ENCODE results near the gene BATF.

The BATF gene

DNA sequence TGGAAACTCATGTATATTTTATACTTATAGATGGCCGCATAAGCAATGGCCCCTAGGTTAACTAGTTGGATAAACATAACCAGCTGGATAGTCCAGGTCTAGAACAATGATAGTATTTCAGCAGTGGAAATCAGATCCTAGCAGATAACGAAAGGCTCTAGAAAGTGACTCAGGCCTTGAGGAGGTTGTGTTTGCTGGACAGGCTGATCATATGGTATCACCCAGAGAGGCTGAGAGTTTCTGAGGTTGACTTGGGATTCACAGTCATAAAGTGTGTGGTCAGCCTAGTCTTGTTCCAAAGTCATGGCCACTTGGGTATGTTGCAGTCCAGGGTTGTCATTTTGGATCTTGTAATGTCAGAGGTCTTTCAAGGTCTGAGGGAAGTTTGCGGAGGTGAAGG, 73.0 kb downstream of the BATF start:
- no peak for DNase-seq (ENCODE audit: low read depth, low spot score)
